Esophagus muscularis mucosa (tissue), 3 donors: Measurements from ENCODE around the gene AKNAD1.

Experiments used
- EP300 ChIP-seq: sonication (generic); formaldehyde crosslinking; IDR thresholded peaks from one replicate; pipeline ENCODE4 v1.6.1; 2017; ENCODE audit warnings: antibody characterized with exemption
- POLR2A ChIP-seq: fragments of 450-650 bp; IDR thresholded peaks from one replicate; pipeline ENCODE4 v1.6.1; 2017; ENCODE audit warnings: antibody characterized with exemption, moderate library complexity, mild to moderate bottlenecking, low read depth
- POLR2AphosphoS5 ChIP-seq, 2 donors: sonication (generic); formaldehyde crosslinking; IDR thresholded peaks; one replicate each; pipeline ENCODE4 v1.6.1; 2017; ENCODE audit warnings: antibody characterized with exemption in 2 of 2

- no peak for TF ChIP-seq EP300
- no peak for TF ChIP-seq POLR2A
- no peak for TF ChIP-seq POLR2AphosphoS5 (IDR thresholded peaks at IDR 0.05)
Measured at GRCh38 chr1:108871050-108871724, 14.3 kb upstream of the AKNAD1 start.
